Skeletal muscle satellite cell (primary cell): ENCODE measurements around the gene PRKX.
"Not testable (repeated sequence)": the region's sequence is repeated elsewhere in the genome, so short reads cannot be mapped to it uniquely, and the experiment has no call there.

Experiments used
- H3K27me3 ChIP-seq: 2 replicates; pipeline ENCODE4 v1.7.0; 2013; ENCODE audit warnings: low read length; ENCODE audit not compliant: control insufficient read depth, insufficient read depth
- H3K36me3 ChIP-seq: 2 replicates; pipeline ENCODE4 v1.7.0; 2013; ENCODE audit warnings: mild to moderate bottlenecking, control low read depth, low read length; ENCODE audit not compliant: insufficient read depth
- H3K4me1 ChIP-seq: 2 replicates; pipeline ENCODE4 v1.7.0; 2013; ENCODE audit warnings: low read length; ENCODE audit not compliant: control insufficient read depth, insufficient read depth
- H3K4me2 ChIP-seq: 2 replicates; pipeline ENCODE4 v1.7.0; 2013; ENCODE audit warnings: mild to moderate bottlenecking, low read length
- H3K4me3 ChIP-seq: 2 replicates; pipeline ENCODE4 v1.7.0; 2013; ENCODE audit warnings: low read length
- H3K9ac ChIP-seq: 2 replicates; pipeline ENCODE4 v1.7.0; 2013; ENCODE audit warnings: mild to moderate bottlenecking, low read depth, low read length, moderate library complexity
- H3K9me3 ChIP-seq: replicated peaks from 2 replicates; pipeline ENCODE4 v1.7.0; 2013; ENCODE audit warnings: mild to moderate bottlenecking, control low read depth, low read length

PRKX gene

GRCh38 chrX:3679669-3680068, 33.8 kb downstream of the PRKX start:
- no peak overlapping the region for H3K9ac ChIP-seq
- no peaks in the 10 kb centered on the region for H3K27me3 ChIP-seq
- H3K4me2 ChIP-seq: no peak overlapping the region
- no peaks in the 10 kb centered on the region for H3K36me3 ChIP-seq
- peaks cover 4% of the 10 kb centered on the region for H3K4me1 ChIP-seq
- no peak overlapping the region for H3K4me3 ChIP-seq
- H3K9me3 ChIP-seq: no peaks in the 10 kb centered on the region

- Histone ChIP-seq H3K36me3 (peaks cover 3% of the 10 kb centered on the region), H3K4me2 (no peak overlapping the region), H3K4me3 (no peak overlapping the region), H3K9ac (no peak overlapping the region), H3K9me3 (no peaks in the 10 kb centered on the region), H3K27me3 (no peaks in the 10 kb centered on the region), H3K4me1 (peaks cover 4% of the 10 kb centered on the region)
Observed at GRCh38 chrX:3678328-3678727, 35.1 kb downstream of the PRKX start.

- Histone ChIP-seq H3K36me3 (peaks cover 3% of the 10 kb centered on the region), H3K9ac (no peak overlapping the region), H3K27me3 (no peaks in the 10 kb centered on the region), H3K9me3 (no peaks in the 10 kb centered on the region), H3K4me2 (no peak overlapping the region), H3K4me3 (no peak overlapping the region), H3K4me1 (no peaks in the 10 kb centered on the region)
Observed at GRCh38 chrX:3674881-3675280, 38.6 kb downstream of the PRKX start.

GRCh38 chrX:3669841-3670475, 43.5 kb downstream of the PRKX start:
- Histone ChIP-seq H3K9me3 (no peaks in the 10 kb centered on the region), H3K36me3 (peaks cover 3% of the 10 kb centered on the region), H3K27me3 (no peaks in the 10 kb centered on the region), H3K4me1 (no peaks in the 10 kb centered on the region), H3K9ac (no peak overlapping the region), H3K4me3 (no peak overlapping the region), H3K4me2 (no peak overlapping the region)

- Histone ChIP-seq H3K9ac (no peak overlapping the region), H3K4me2 (no peak overlapping the region), H3K4me3 (no peak overlapping the region)
Observed at GRCh38 chrX:3666975-3667374, 46.5 kb downstream of the PRKX start.

GRCh38 chrX:3664921-3665320, 48.5 kb downstream of the PRKX start:
- Histone ChIP-seq H3K27me3 (no peaks in the 10 kb centered on the region), H3K36me3 (no peaks in the 10 kb centered on the region), H3K9me3 (no peaks in the 10 kb centered on the region), H3K9ac (no peak overlapping the region), H3K4me3 (no peak overlapping the region), H3K4me2 (no peak overlapping the region), H3K4me1 (peaks cover 2% of the 10 kb centered on the region)

More at GRCh38 chrX:3666975-3667374, 46.5 kb downstream of the PRKX start:
- Histone ChIP-seq H3K9me3 (no peaks in the 10 kb centered on the region), H3K4me1 (no peaks in the 10 kb centered on the region), H3K36me3 (no peaks in the 10 kb centered on the region), H3K27me3 (no peaks in the 10 kb centered on the region)

- H3K27me3 ChIP-seq, H3K9me3 ChIP-seq, H3K9ac ChIP-seq, H3K36me3 ChIP-seq, H3K4me3 ChIP-seq, H3K4me1 ChIP-seq, H3K4me2 ChIP-seq: not testable (repeated sequence)
Observed at GRCh38 chrX:3663576-3664250, 49.7 kb downstream of the PRKX start.

- Histone ChIP-seq H3K36me3 (peaks cover 2% of the 10 kb centered on the region), H3K4me2 (no peak overlapping the region), H3K9ac (no peak overlapping the region), H3K4me3 (no peak overlapping the region), H3K27me3 (no peaks in the 10 kb centered on the region), H3K9me3 (no peaks in the 10 kb centered on the region), H3K4me1 (peaks cover 3% of the 10 kb centered on the region)
Observed at GRCh38 chrX:3659761-3660160, 53.7 kb downstream of the PRKX start.

- no peak overlapping the region for H3K4me3 ChIP-seq
- H3K4me1 ChIP-seq: peaks cover 3% of the 10 kb centered on the region
- peaks cover 3% of the 10 kb centered on the region for H3K36me3 ChIP-seq
- no peak overlapping the region for H3K9ac ChIP-seq
- no peaks in the 10 kb centered on the region for H3K9me3 ChIP-seq
- no peak overlapping the region for H3K4me2 ChIP-seq
- H3K27me3 ChIP-seq: no peaks in the 10 kb centered on the region
Observed at GRCh38 chrX:3655181-3655580, 58.3 kb downstream of the PRKX start.

GRCh38 chrX:3653111-3653510, 60.3 kb downstream of the PRKX start:
- Histone ChIP-seq H3K9ac (no peak overlapping the region), H3K36me3 (peaks cover 3% of the 10 kb centered on the region), H3K4me3 (no peak overlapping the region), H3K4me1 (no peaks in the 10 kb centered on the region), H3K9me3 (no peaks in the 10 kb centered on the region), H3K4me2 (no peak overlapping the region), H3K27me3 (no peaks in the 10 kb centered on the region)

GRCh38 chrX:3651277-3651676, 62.2 kb downstream of the PRKX start:
- no peaks in the 10 kb centered on the region for H3K4me1 ChIP-seq
- no peaks in the 10 kb centered on the region for H3K9me3 ChIP-seq
- H3K4me2 ChIP-seq: no peak overlapping the region
- H3K27me3 ChIP-seq: no peaks in the 10 kb centered on the region
- H3K36me3 ChIP-seq: peaks cover 3% of the 10 kb centered on the region
- no peak overlapping the region for H3K9ac ChIP-seq
- no peak overlapping the region for H3K4me3 ChIP-seq

- Histone ChIP-seq H3K36me3 (peaks cover 4% of the 10 kb centered on the region), H3K27me3 (no peaks in the 10 kb centered on the region), H3K4me1 (no peaks in the 10 kb centered on the region), H3K4me2 (no peak overlapping the region), H3K9ac (no peak overlapping the region), H3K4me3 (no peak overlapping the region), H3K9me3 (peaks cover 5% of the 10 kb centered on the region)
Observed at GRCh38 chrX:3648084-3648483, 65.4 kb downstream of the PRKX start.
